K562 (cell line): ENCODE measurements around the gene GCKR. TPM values are rescaled to one million over a fixed set of nuclear protein-coding genes. Genes with fewer than 3 reads are reported as not detected.

Experiments
- FOS ChIP-seq: IDR thresholded peaks from 3 replicates; pipeline ENCODE4 v1.6.1; 2011; ENCODE audit not compliant: insufficient read length; ENCODE audit errors: extremely low read depth
- MEF2A ChIP-seq: IDR thresholded peaks from 2 replicates; pipeline ENCODE4 v1.6.1; 2011; ENCODE audit warnings: low read depth, mild to moderate bottlenecking, low read length, moderate library complexity; ENCODE audit not compliant: control insufficient read depth
- POLR3G ChIP-seq: IDR thresholded peaks from 2 replicates; pipeline ENCODE4 v1.6.1; 2011; ENCODE audit not compliant: insufficient read length, insufficient replicate concordance; ENCODE audit errors: extremely low read depth
- PRPF4 ChIP-seq: fragments of 200-400 bp; formaldehyde crosslinking; IDR thresholded peaks from one replicate; pipeline ENCODE4 v1.6.1; 2017; ENCODE audit warnings: low read length, low read depth, mild to moderate bottlenecking; ENCODE audit not compliant: insufficient read depth, poor library complexity, severe bottlenecking
- TARDBP ChIP-seq: fragments of 450-650 bp; IDR thresholded peaks from 2 replicates; pipeline ENCODE4 v1.6.1; 2016
- polyA plus RNA-seq, 8 experiments: library from polyadenylated mRNA; depleted of rRNA in 4 of 8; stranded (reverse) in 5 of 8; unstranded in 3 of 8; fragments of >200 nt; fragmentation: Nextera tagmentation in 2 of 8; fragmentation: Illumina TruSeq in 1 of 8; extraction: Ambion mirVana in 2 of 8; extraction: Trizol in 1 of 8; gene quantifications; 2 replicates each; pipeline versions ENCODE4 v1.2.1 to v1.2.3, GENCODE V29; 2011 to 2014; ENCODE audit warnings: inconsistent platforms in 1 of 8, missing spikeins in 1 of 8
- total RNA-seq, 7 experiments: library from RNA; depleted of rRNA in 6 of 7; stranded (reverse); fragments of >200 nt in 6 of 7; fragmentation: Illumina TruSeq in 2 of 7; extraction: Trizol in 2 of 7; gene quantifications; 2 replicates each; pipeline versions ENCODE4 v1.2.1 to v1.2.3, GENCODE V29; 2011 to 2021; ENCODE audit warnings: low replicate concordance in 1 of 7
- TF ChIP-seq, protein P1 (sequence below): fragments of 450-650 bp; IDR thresholded peaks from 2 replicates; pipeline ENCODE4 v1.6.1; 2016; ENCODE audit warnings: low read depth, mild to moderate bottlenecking, moderate library complexity
- TF ChIP-seq, protein P2 (sequence below): fragments of 450-650 bp; IDR thresholded peaks from 2 replicates; pipeline ENCODE4 v1.6.1; 2016; ENCODE audit warnings: mild to moderate bottlenecking, moderate library complexity
- TF ChIP-seq, protein P3 (sequence below): fragments of 450-650 bp; IDR thresholded peaks from 2 replicates; pipeline ENCODE4 v1.6.1; 2016; ENCODE audit warnings: mild to moderate bottlenecking
- TF ChIP-seq, protein P4 (sequence below): sonication (generic); formaldehyde crosslinking; IDR thresholded peaks from 2 replicates; pipeline ENCODE4 v1.9.0; 2022; ENCODE audit warnings: mild to moderate bottlenecking, missing genetic modification reagents

GCKR gene
- total and polyA plus RNA-seq, 9 of the 15 experiments (the other 6 are each of a cell fraction or from before 2014, with no cell fraction given) = 0.28 to 0.79 (median 0.50) TPM; not detected in 1

DNA sequence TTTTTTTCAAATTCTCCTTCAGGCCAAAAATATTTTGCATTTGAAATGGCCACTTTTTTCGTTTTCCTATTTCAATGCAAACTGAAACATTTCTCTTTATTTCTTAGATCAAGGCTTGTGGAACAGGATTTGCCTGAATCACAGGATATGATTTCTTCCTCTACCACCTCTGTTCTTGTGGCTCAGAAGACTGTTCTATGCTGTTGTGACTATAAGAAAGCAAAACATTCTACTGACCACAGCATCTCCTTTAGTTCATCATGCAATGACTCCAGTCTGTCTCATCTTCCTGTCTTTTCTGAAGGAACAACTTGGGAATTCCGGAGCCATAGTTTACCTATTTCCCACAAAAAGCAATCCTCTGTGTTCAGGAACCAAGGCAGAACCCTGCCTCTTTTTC, 70.0 kb downstream of the GCKR start (continued):
- TF ChIP-seq, protein P1, sequence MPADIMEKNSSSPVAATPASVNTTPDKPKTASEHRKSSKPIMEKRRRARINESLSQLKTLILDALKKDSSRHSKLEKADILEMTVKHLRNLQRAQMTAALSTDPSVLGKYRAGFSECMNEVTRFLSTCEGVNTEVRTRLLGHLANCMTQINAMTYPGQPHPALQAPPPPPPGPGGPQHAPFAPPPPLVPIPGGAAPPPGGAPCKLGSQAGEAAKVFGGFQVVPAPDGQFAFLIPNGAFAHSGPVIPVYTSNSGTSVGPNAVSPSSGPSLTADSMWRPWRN = no peak
- TF ChIP-seq MEF2A = no peak
- TF ChIP-seq PRPF4 = no peak
- TF ChIP-seq, protein P2, sequence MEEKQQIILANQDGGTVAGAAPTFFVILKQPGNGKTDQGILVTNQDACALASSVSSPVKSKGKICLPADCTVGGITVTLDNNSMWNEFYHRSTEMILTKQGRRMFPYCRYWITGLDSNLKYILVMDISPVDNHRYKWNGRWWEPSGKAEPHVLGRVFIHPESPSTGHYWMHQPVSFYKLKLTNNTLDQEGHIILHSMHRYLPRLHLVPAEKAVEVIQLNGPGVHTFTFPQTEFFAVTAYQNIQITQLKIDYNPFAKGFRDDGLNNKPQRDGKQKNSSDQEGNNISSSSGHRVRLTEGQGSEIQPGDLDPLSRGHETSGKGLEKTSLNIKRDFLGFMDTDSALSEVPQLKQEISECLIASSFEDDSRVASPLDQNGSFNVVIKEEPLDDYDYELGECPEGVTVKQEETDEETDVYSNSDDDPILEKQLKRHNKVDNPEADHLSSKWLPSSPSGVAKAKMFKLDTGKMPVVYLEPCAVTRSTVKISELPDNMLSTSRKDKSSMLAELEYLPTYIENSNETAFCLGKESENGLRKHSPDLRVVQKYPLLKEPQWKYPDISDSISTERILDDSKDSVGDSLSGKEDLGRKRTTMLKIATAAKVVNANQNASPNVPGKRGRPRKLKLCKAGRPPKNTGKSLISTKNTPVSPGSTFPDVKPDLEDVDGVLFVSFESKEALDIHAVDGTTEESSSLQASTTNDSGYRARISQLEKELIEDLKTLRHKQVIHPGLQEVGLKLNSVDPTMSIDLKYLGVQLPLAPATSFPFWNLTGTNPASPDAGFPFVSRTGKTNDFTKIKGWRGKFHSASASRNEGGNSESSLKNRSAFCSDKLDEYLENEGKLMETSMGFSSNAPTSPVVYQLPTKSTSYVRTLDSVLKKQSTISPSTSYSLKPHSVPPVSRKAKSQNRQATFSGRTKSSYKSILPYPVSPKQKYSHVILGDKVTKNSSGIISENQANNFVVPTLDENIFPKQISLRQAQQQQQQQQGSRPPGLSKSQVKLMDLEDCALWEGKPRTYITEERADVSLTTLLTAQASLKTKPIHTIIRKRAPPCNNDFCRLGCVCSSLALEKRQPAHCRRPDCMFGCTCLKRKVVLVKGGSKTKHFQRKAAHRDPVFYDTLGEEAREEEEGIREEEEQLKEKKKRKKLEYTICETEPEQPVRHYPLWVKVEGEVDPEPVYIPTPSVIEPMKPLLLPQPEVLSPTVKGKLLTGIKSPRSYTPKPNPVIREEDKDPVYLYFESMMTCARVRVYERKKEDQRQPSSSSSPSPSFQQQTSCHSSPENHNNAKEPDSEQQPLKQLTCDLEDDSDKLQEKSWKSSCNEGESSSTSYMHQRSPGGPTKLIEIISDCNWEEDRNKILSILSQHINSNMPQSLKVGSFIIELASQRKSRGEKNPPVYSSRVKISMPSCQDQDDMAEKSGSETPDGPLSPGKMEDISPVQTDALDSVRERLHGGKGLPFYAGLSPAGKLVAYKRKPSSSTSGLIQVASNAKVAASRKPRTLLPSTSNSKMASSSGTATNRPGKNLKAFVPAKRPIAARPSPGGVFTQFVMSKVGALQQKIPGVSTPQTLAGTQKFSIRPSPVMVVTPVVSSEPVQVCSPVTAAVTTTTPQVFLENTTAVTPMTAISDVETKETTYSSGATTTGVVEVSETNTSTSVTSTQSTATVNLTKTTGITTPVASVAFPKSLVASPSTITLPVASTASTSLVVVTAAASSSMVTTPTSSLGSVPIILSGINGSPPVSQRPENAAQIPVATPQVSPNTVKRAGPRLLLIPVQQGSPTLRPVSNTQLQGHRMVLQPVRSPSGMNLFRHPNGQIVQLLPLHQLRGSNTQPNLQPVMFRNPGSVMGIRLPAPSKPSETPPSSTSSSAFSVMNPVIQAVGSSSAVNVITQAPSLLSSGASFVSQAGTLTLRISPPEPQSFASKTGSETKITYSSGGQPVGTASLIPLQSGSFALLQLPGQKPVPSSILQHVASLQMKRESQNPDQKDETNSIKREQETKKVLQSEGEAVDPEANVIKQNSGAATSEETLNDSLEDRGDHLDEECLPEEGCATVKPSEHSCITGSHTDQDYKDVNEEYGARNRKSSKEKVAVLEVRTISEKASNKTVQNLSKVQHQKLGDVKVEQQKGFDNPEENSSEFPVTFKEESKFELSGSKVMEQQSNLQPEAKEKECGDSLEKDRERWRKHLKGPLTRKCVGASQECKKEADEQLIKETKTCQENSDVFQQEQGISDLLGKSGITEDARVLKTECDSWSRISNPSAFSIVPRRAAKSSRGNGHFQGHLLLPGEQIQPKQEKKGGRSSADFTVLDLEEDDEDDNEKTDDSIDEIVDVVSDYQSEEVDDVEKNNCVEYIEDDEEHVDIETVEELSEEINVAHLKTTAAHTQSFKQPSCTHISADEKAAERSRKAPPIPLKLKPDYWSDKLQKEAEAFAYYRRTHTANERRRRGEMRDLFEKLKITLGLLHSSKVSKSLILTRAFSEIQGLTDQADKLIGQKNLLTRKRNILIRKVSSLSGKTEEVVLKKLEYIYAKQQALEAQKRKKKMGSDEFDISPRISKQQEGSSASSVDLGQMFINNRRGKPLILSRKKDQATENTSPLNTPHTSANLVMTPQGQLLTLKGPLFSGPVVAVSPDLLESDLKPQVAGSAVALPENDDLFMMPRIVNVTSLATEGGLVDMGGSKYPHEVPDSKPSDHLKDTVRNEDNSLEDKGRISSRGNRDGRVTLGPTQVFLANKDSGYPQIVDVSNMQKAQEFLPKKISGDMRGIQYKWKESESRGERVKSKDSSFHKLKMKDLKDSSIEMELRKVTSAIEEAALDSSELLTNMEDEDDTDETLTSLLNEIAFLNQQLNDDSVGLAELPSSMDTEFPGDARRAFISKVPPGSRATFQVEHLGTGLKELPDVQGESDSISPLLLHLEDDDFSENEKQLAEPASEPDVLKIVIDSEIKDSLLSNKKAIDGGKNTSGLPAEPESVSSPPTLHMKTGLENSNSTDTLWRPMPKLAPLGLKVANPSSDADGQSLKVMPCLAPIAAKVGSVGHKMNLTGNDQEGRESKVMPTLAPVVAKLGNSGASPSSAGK = no peak
- TF ChIP-seq POLR3G = no peak
- TF ChIP-seq, protein P3, sequence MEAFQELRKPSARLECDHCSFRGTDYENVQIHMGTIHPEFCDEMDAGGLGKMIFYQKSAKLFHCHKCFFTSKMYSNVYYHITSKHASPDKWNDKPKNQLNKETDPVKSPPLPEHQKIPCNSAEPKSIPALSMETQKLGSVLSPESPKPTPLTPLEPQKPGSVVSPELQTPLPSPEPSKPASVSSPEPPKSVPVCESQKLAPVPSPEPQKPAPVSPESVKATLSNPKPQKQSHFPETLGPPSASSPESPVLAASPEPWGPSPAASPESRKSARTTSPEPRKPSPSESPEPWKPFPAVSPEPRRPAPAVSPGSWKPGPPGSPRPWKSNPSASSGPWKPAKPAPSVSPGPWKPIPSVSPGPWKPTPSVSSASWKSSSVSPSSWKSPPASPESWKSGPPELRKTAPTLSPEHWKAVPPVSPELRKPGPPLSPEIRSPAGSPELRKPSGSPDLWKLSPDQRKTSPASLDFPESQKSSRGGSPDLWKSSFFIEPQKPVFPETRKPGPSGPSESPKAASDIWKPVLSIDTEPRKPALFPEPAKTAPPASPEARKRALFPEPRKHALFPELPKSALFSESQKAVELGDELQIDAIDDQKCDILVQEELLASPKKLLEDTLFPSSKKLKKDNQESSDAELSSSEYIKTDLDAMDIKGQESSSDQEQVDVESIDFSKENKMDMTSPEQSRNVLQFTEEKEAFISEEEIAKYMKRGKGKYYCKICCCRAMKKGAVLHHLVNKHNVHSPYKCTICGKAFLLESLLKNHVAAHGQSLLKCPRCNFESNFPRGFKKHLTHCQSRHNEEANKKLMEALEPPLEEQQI = no peak
- no peak for TF ChIP-seq TARDBP
- TF ChIP-seq, protein P4, sequence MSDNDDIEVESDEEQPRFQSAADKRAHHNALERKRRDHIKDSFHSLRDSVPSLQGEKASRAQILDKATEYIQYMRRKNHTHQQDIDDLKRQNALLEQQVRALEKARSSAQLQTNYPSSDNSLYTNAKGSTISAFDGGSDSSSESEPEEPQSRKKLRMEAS (CRISPR knock-in tag) = no peak
- TF ChIP-seq FOS = no peak
